HepG2 (cell line): Measurements from ENCODE around the gene NEK7. TPM values are rescaled to one million over a fixed set of nuclear protein-coding genes. Genes with fewer than 3 reads are reported as not detected.

Experiments
- ATAC-seq: fragments of 200-7000 bp; cut with Tn5 transposase; 3 replicates; pipeline ENCODE4 v1.9.1; 2020; ENCODE audit warnings: mild to moderate bottlenecking, moderate library complexity
- BruUV-seq: library from RNA; stranded (reverse); fragments of 400-500 nt; replicated peaks from 2 replicates; lab custom pipeline; 2021; lab: Mats Ljungman, UMichigan
- CTCF ChIA-PET: fragments of 300-600 bp; formaldehyde crosslinking; extraction: SDS; loops from one replicate; lab custom pipeline; 2021; ENCODE audit warnings: low total read pairs, inconsistent platforms, low intra/inter-chr PET ratio; lab: Yijun Ruan, JAX
- POLR2A ChIA-PET: fragments of 350-600 bp; sonication (Branson Sonifier 250); formaldehyde crosslinking; loops from one replicate; lab custom pipeline; 2020; ENCODE audit warnings: antibody characterized with exemption, inconsistent platforms; lab: Yijun Ruan, JAX
- DNase-seq: peaks from one replicate; pipeline ENCODE4 v3.0.0-alpha.2; 2015; ENCODE audit warnings: low spot score
- FAIRE-seq: peaks from 3 replicates; lab custom pipeline; 2011; peaks lifted over from hg19 to GRCh38; lab: Jason Lieb, UNC
- H2AFZ ChIP-seq: one replicate; pipeline ENCODE4 v1.6.1; 2011; ENCODE audit warnings: low read length, inconsistent platforms
- H3K27ac ChIP-seq: fragments of 300-600 bp; 3 replicates; pipeline ENCODE4 v1.8.0; 2011; ENCODE audit warnings: mixed run types, mild to moderate bottlenecking, mixed read lengths, low read length, inconsistent platforms; ENCODE audit not compliant: insufficient read depth; ENCODE audit errors: extremely low read length
- H3K27me3 ChIP-seq, 2 experiments: fragments of 200-600 bp in 1 of 2; 2 replicates in 1 of 2; 3 replicates in 1 of 2; pipeline versions ENCODE4 v1.6.0 to v1.8.0; 2011; ENCODE audit warnings: low read length in 2 of 2, mild to moderate bottlenecking in 2 of 2, moderate library complexity in 2 of 2, inconsistent platforms in 1 of 2; ENCODE audit not compliant: insufficient read depth in 2 of 2, control insufficient read depth in 1 of 2
- H3K36me3 ChIP-seq, 2 experiments: fragments of 200-600 bp in 1 of 2; replicated peaks in 1 of 2; 2 replicates in 1 of 2; 3 replicates in 1 of 2; pipeline versions ENCODE4 v1.5.1 to v1.8.0; 2011; ENCODE audit warnings: low read length in 2 of 2, inconsistent platforms in 1 of 2; ENCODE audit not compliant: insufficient read depth in 2 of 2, control insufficient read depth in 1 of 2
- H3K4me1 ChIP-seq: 2 replicates; pipeline ENCODE4 v1.5.1; 2012; ENCODE audit warnings: low read length, inconsistent platforms; ENCODE audit not compliant: insufficient read depth
- H3K4me2 ChIP-seq: 2 replicates; pipeline ENCODE4 v1.6.0; 2011; ENCODE audit warnings: low read depth, low read length, inconsistent platforms
- H3K4me3 ChIP-seq, 3 experiments: fragments of 200-600 bp in 1 of 3; sonication (generic), shearing (Covaris generic) in 1 of 3; replicated peaks in 1 of 3; 2 replicates each; pipeline ENCODE4 v1.5.1; 2011 to 2016; ENCODE audit warnings: low read length in 3 of 3, inconsistent platforms in 2 of 3, low read depth in 2 of 3, mild to moderate bottlenecking in 2 of 3, control low read depth in 1 of 3, mixed read lengths in 1 of 3; ENCODE audit not compliant: insufficient read depth in 1 of 3
- H3K79me2 ChIP-seq: one replicate; pipeline ENCODE4 v1.6.1; 2011; ENCODE audit warnings: low read length, inconsistent platforms; ENCODE audit not compliant: insufficient read depth
- H3K9ac ChIP-seq: 2 replicates; pipeline ENCODE4 v1.6.0; 2011; ENCODE audit warnings: mild to moderate bottlenecking, low read depth, low read length, inconsistent platforms; ENCODE audit not compliant: insufficient read depth
- H3K9me3 ChIP-seq: 2 replicates; pipeline ENCODE4 v1.5.1; 2012; ENCODE audit warnings: mild to moderate bottlenecking, low read length
- H4K20me1 ChIP-seq: 2 replicates; pipeline ENCODE4 v1.6.0; 2011; ENCODE audit warnings: inconsistent platforms, mild to moderate bottlenecking, low read length, moderate library complexity; ENCODE audit not compliant: insufficient read depth
- ARHGAP35 ChIP-seq: sonication (generic); formaldehyde crosslinking; IDR thresholded peaks from 2 replicates; pipeline ENCODE4 v1.9.0; 2022; ENCODE audit warnings: mild to moderate bottlenecking, inconsistent platforms, moderate library complexity, missing genetic modification reagents, borderline replicate concordance
- CENPX ChIP-seq: sonication (generic); formaldehyde crosslinking; IDR thresholded peaks from 2 replicates; pipeline ENCODE4 v1.9.0; 2021; ENCODE audit warnings: mild to moderate bottlenecking, missing genetic modification reagents, moderate library complexity
- FOSL2 ChIP-seq: sonication (generic); formaldehyde crosslinking; IDR thresholded peaks from 2 replicates; pipeline ENCODE4 v1.4.0; 2020; ENCODE audit warnings: missing genetic modification reagents
- FOXA3 ChIP-seq: IDR thresholded peaks from 2 replicates; pipeline ENCODE4 v1.6.1; 2016; ENCODE audit warnings: missing genetic modification reagents, missing compliant biosample characterization
- HOXA3 ChIP-seq: sonication (generic); formaldehyde crosslinking; IDR thresholded peaks from 2 replicates; pipeline ENCODE4 v1.5.0; 2020; ENCODE audit warnings: missing genetic modification reagents
- IRF1 ChIP-seq: sonication (generic); formaldehyde crosslinking; IDR thresholded peaks from 2 replicates; pipeline ENCODE4 v1.4.0; 2020; ENCODE audit warnings: low read depth, mild to moderate bottlenecking, missing genetic modification reagents
- KDM4B ChIP-seq: sonication (generic); formaldehyde crosslinking; IDR thresholded peaks from 2 replicates; pipeline ENCODE4 v1.4.0; 2020; ENCODE audit warnings: missing genetic modification reagents
- MIXL1 ChIP-seq: IDR thresholded peaks from 2 replicates; pipeline ENCODE4 v1.6.1; 2016
- NBN ChIP-seq: fragments of 450-650 bp; conservative IDR thresholded peaks from 2 replicates; pipeline ENCODE4 v1.6.1; 2017
- SALL1 ChIP-seq: sonication (generic); formaldehyde crosslinking; IDR thresholded peaks from 2 replicates; pipeline ENCODE4 v1.8.0; 2022; ENCODE audit warnings: mild to moderate bottlenecking, missing genetic modification reagents
- U2AF2 ChIP-seq: fragments of 200-400 bp; formaldehyde crosslinking; IDR thresholded peaks from 2 replicates; pipeline ENCODE4 v1.6.1; 2017; ENCODE audit warnings: low read depth, mild to moderate bottlenecking, low read length
- ZNF160 ChIP-seq: sonication (generic); formaldehyde crosslinking; IDR thresholded peaks from 2 replicates; pipeline ENCODE4 v1.8.0; 2022; ENCODE audit warnings: mild to moderate bottlenecking, inconsistent platforms, missing genetic modification reagents
- ZNF33A ChIP-seq: sonication (generic); formaldehyde crosslinking; IDR thresholded peaks from 2 replicates; pipeline ENCODE4 v1.5.1; 2020; ENCODE audit warnings: missing genetic modification reagents, mild to moderate bottlenecking, moderate library complexity, borderline replicate concordance
- ZNF354B ChIP-seq: sonication (generic); formaldehyde crosslinking; IDR thresholded peaks from 2 replicates; pipeline ENCODE4 v1.8.0; 2022; ENCODE audit warnings: mild to moderate bottlenecking, missing genetic modification reagents
- ZNF564 ChIP-seq: sonication (generic); formaldehyde crosslinking; IDR thresholded peaks from 2 replicates; pipeline ENCODE4 v1.8.1; 2023; ENCODE audit warnings: mild to moderate bottlenecking, missing genetic modification reagents
- ZNF670 ChIP-seq: sonication (generic); formaldehyde crosslinking; IDR thresholded peaks from 2 replicates; pipeline ENCODE4 v1.8.0; 2022; ENCODE audit warnings: mild to moderate bottlenecking, missing genetic modification reagents, borderline replicate concordance
- WGBS: methylation state at CpG from one replicate; pipeline ENCODE4 v1.1.6; 2017; ENCODE audit warnings: low lambda C conversion rate; 5-methylcytosine and 5-hydroxymethylcytosine counted together
- in situ Hi-C: cut with HindIII; loops from 2 replicates; pipeline ENCODE4 v1.10.0; 2017; ENCODE audit warnings: low pct_unique_long_range_greater_than_20kb; ENCODE audit not compliant: extremely low pct_ligation_motif_present
- intact Hi-C: fragments of 100-400 bp; cut with micrococcal nuclease; formaldehyde crosslinking; loops from one replicate; pipeline ENCODE4 v1.10.0; 2022; ENCODE audit not compliant: unreplicated experiment
- polyA plus RNA-seq, 8 experiments: library from polyadenylated mRNA; depleted of rRNA in 3 of 8; stranded (reverse) in 7 of 8; unstranded in 1 of 8; fragments of >200 nt; fragmentation: Illumina TruSeq in 4 of 8; extraction: Trizol in 4 of 8; gene quantifications; 2 replicates each; pipeline versions ENCODE4 v1.2.1 to v1.2.3, GENCODE V29; 2011 to 2016; ENCODE audit warnings: low read depth in 4 of 8, missing spikeins in 1 of 8, mixed read lengths in 1 of 8; ENCODE audit not compliant: insufficient read depth in 1 of 8
- total RNA-seq, 5 experiments: library from RNA; depleted of rRNA; stranded (reverse); fragments of >200 nt; fragmentation: Illumina TruSeq; extraction: Trizol; gene quantifications; 2 replicates each; pipeline ENCODE4 v1.2.3, GENCODE V29; 2016; ENCODE audit warnings: low read depth in 1 of 5

Gene NEK7
- total and polyA plus RNA-seq, 2 of the 13 experiments (the other 11 are each of a cell fraction or from before 2014, with no cell fraction given) = 18.1 to 19.2 TPM

- no peaks in the 10 kb centered on the region for H3K27me3 ChIP-seq
- BruUV-seq = no TSS peak
- no peak overlapping the region for H3K4me2 ChIP-seq
- H3K4me1 ChIP-seq = no peaks in the 10 kb centered on the region
- no peak overlapping the region for H3K4me3 ChIP-seq
- intact Hi-C loops (no loop called here), in situ Hi-C loops (no loop called here)
- WGBS = 90% methylated on average over 1 of the region's 1 CpG
- TF ChIP-seq U2AF2 (no peak), NBN (no peak), HOXA3 (CRISPR knock-in tag) (no peak), KDM4B (CRISPR knock-in tag) (no peak), ZNF670 (no peak), CENPX (CRISPR knock-in tag) (no peak), ARHGAP35 (no peak), FOXA3 (CRISPR knock-in tag) (no peak), ZNF160 (CRISPR knock-in tag) (no peak), IRF1 (CRISPR knock-in tag) (no peak), ZNF33A (CRISPR knock-in tag) (no peak), FOSL2 (CRISPR knock-in tag) (no peak), ZNF564 (CRISPR knock-in tag) (no peak), ZNF354B (CRISPR knock-in tag) (no peak), SALL1 (no peak), MIXL1 (no peak)
- H2AFZ ChIP-seq = no peak overlapping the region
- ATAC-seq (no peak), DNase-seq (no peak), FAIRE-seq (no peak)
- H4K20me1 ChIP-seq = no peaks in the 10 kb centered on the region
- H3K9ac ChIP-seq = no peak overlapping the region
- ChIA-PET POLR2A (no interaction called here), CTCF (no interaction called here)
- H3K36me3 ChIP-seq = 0 out of 5 replicates have a peak, but pooled peaks cover 0 to 1% of the 10 kb centered on the region in 2 experiments
- no peaks in the 10 kb centered on the region for H3K9me3 ChIP-seq
- no peak overlapping the region for H3K27ac ChIP-seq
- H3K79me2 ChIP-seq = no peaks in the 10 kb centered on the region
Measured at GRCh38 chr1:198318085-198318484, 161.3 kb downstream of the NEK7 start.
